GM23248 (cell line): ENCODE results near the gene FEV.

Experiments
- EZH2 ChIP-seq: fragments of 200-600 bp; sonication (generic); IDR thresholded peaks from 2 replicates; pipeline ENCODE4 v1.6.1; 2018; ENCODE audit warnings: antibody characterized with exemption, mild to moderate bottlenecking; ENCODE audit not compliant: insufficient read depth, poor library complexity, severe bottlenecking
- EZH2phosphoT487 ChIP-seq: fragments of 200-600 bp; sonication (generic); IDR thresholded peaks from 2 replicates; pipeline ENCODE4 v1.6.1; 2018; ENCODE audit warnings: antibody characterized with exemption, moderate library complexity, mild to moderate bottlenecking, low read depth; ENCODE audit not compliant: insufficient read depth

GRCh38 chr2:218992703-218993344 is 7.8 kb upstream of the FEV start:
- TF ChIP-seq EZH2 (no peak), EZH2phosphoT487 (no peak; the same call in 1 of the 2 replicates)
